ENCODE data around the gene TULP1.

GRCh38 chr6:35496841-35497570, 15.7 kb downstream of the TULP1 start, which contains the start of gene TEAD3:
- no peak for TF ChIP-seq DDIT3 (CRISPR knock-in tag; IDR thresholded peaks at IDR 0.05)
- TF ChIP-seq MED8 (CRISPR knock-in tag; IDR thresholded peaks at IDR 0.05; ENCODE audit: insufficient replicate concordance): no peak
- no peak for TF ChIP-seq TOE1 (CRISPR knock-in tag; IDR thresholded peaks at IDR 0.05)
- no peak for TF ChIP-seq TARDBP (CRISPR knock-in tag; IDR thresholded peaks at IDR 0.05)
- TF ChIP-seq ZUFSP (CRISPR knock-in tag; IDR thresholded peaks at IDR 0.05; ENCODE audit: borderline replicate concordance): no peak
- no peak for TF ChIP-seq ZNF75D (CRISPR knock-in tag; IDR thresholded peaks at IDR 0.05; ENCODE audit: borderline replicate concordance)
